Measurements from ENCODE around the gene AP1S3.
"Not testable (repeated sequence)": the region's sequence is repeated elsewhere in the genome, so short reads cannot be mapped to it uniquely, and the experiment has no call there.

AP1S3 gene

GRCh38 chr2:223797811-223798721 lies 39.3 kb downstream of the AP1S3 start:
- peak; percentile 20 for DNase-seq

GRCh38 chr2:223797037-223797436 lies 40.3 kb downstream of the AP1S3 start:
- no peak for DNase-seq

- no peak for DNase-seq
Measured at GRCh38 chr2:223789423-223789822, 48.0 kb downstream of the AP1S3 start.

GRCh38 chr2:223788826-223789225 lies 48.6 kb downstream of the AP1S3 start:
- no peak for DNase-seq

GRCh38 chr2:223788106-223788505 lies 49.3 kb downstream of the AP1S3 start:
- DNase-seq, result not testable (repeated sequence)

GRCh38 chr2:223787358-223787757 lies 50.0 kb downstream of the AP1S3 start:
- no peak for DNase-seq

- no peak for DNase-seq
Measured at GRCh38 chr2:223786943-223787342, 50.4 kb downstream of the AP1S3 start.

- no peak for DNase-seq
Measured at GRCh38 chr2:223786236-223786635, 51.1 kb downstream of the AP1S3 start.

GRCh38 chr2:223784221-223784772 lies 53.1 kb downstream of the AP1S3 start:
- DNase-seq, result no peak

- no peak for DNase-seq
Measured at GRCh38 chr2:223782629-223783028, 54.8 kb downstream of the AP1S3 start.

- DNase-seq, result no peak
Measured at GRCh38 chr2:223781560-223781959, 55.8 kb downstream of the AP1S3 start.

- no peak for DNase-seq
Measured at GRCh38 chr2:223779877-223780276, 57.5 kb downstream of the AP1S3 start.

- DNase-seq, result no peak
Measured at GRCh38 chr2:223774193-223774592, 63.2 kb downstream of the AP1S3 start.

GRCh38 chr2:223772363-223772762 lies 65.0 kb downstream of the AP1S3 start:
- no peak for DNase-seq

- no peak for DNase-seq
Measured at GRCh38 chr2:223771475-223771874, 65.9 kb downstream of the AP1S3 start.

GRCh38 chr2:223768179-223768578 lies 69.2 kb downstream of the AP1S3 start:
- no peak for DNase-seq

GRCh38 chr2:223767341-223767740 lies 70.0 kb downstream of the AP1S3 start:
- DNase-seq, result no peak

- DNase-seq, result no peak
Measured at GRCh38 chr2:223765221-223765785, 72.1 kb downstream of the AP1S3 start.

- no peak for DNase-seq
Measured at GRCh38 chr2:223764796-223765195, 72.6 kb downstream of the AP1S3 start.

- DNase-seq, result no peak
Measured at GRCh38 chr2:223762853-223763252, 74.5 kb downstream of the AP1S3 start.

GRCh38 chr2:223761746-223762145 lies 75.6 kb downstream of the AP1S3 start:
- not testable (repeated sequence) for DNase-seq

- DNase-seq, result no peak
Measured at GRCh38 chr2:223760838-223761502, 76.4 kb downstream of the AP1S3 start.

Data from NCI-H146 (cell line).